Natural killer cell (primary cell): ENCODE measurements around the gene GZMM. TPM values are rescaled to one million over a fixed set of nuclear protein-coding genes. Genes with fewer than 3 reads are reported as not detected.
A peak's percentile ranks its signal among the peaks of the same experiment; 100 is the strongest.

Experiments used
- ATAC-seq, 3 donors: fragments of 150-1000 bp in 2 of 3; fragments of 200-7000 bp in 1 of 3; cut with Tn5 transposase; 1 replicate in 1 of 3; 2 replicates in 2 of 3; pipeline ENCODE4 v1.10.0; 2021; ENCODE audit warnings: mild to moderate bottlenecking in 2 of 3, moderate library complexity in 2 of 3
- DNase-seq, 2 donors: peaks; one replicate each; pipeline versions ENCODE4 v3.0.0 to v3.0.0-alpha.2; 2013 to 2021; ENCODE audit warnings: mixed read lengths in 1 of 2
- H3K27ac ChIP-seq: one replicate; pipeline ENCODE4 v1.5.1; 2013; ENCODE audit warnings: mild to moderate bottlenecking, low read length
- H3K27me3 ChIP-seq: one replicate; pipeline ENCODE4 v1.6.1; 2013; ENCODE audit warnings: low read length; ENCODE audit not compliant: control insufficient read depth, insufficient read depth
- H3K36me3 ChIP-seq: one replicate; pipeline ENCODE4 v1.6.1; 2013; ENCODE audit warnings: low read length; ENCODE audit not compliant: control insufficient read depth, insufficient read depth
- H3K4me1 ChIP-seq: one replicate; pipeline ENCODE4 v1.6.1; 2013; ENCODE audit warnings: low read length; ENCODE audit not compliant: control insufficient read depth, insufficient read depth
- H3K4me3 ChIP-seq: one replicate; pipeline ENCODE4 v1.5.1; 2013; ENCODE audit warnings: low read length
- H3K9me3 ChIP-seq: one replicate; pipeline ENCODE4 v1.6.1; 2013; ENCODE audit warnings: low read length; ENCODE audit not compliant: control insufficient read depth, insufficient read depth
- H3K27ac Mint-ChIP-seq, 2 donors: one replicate each; pipeline ENCODE4 v1.8.0; 2022; ENCODE audit warnings: mild to moderate bottlenecking in 2 of 2, mixed read lengths in 2 of 2, moderate library complexity in 1 of 2
- H3K27me3 Mint-ChIP-seq, 2 donors: one replicate each; pipeline ENCODE4 v1.8.0; 2022; ENCODE audit warnings: low read depth in 2 of 2, mixed read lengths in 2 of 2
- H3K36me3 Mint-ChIP-seq: one replicate; pipeline ENCODE4 v1.8.0; 2022; ENCODE audit warnings: mixed read lengths
- H3K4me1 Mint-ChIP-seq, 2 donors: one replicate each; pipeline ENCODE4 v1.8.0; 2022; ENCODE audit warnings: mixed read lengths in 2 of 2
- H3K4me3 Mint-ChIP-seq: one replicate; pipeline ENCODE4 v1.8.0; 2022; ENCODE audit warnings: mild to moderate bottlenecking, moderate library complexity, mixed read lengths
- H3K9me3 Mint-ChIP-seq, 2 donors: one replicate each; pipeline ENCODE4 v1.8.0; 2022; ENCODE audit warnings: mixed read lengths in 2 of 2
- WGBS: methylation state at CpG from one replicate; pipeline ENCODE4 v1.1.7; 2013; ENCODE audit warnings: missing lambda C conversion rate; ENCODE audit not compliant: insufficient coverage; 5-methylcytosine and 5-hydroxymethylcytosine counted together
- intact Hi-C: fragments of 100-400 bp; cut with micrococcal nuclease; formaldehyde crosslinking; loops from one replicate; pipeline ENCODE4 v1.14.2; 2022
- total RNA-seq, 4 donors: library from RNA; stranded (reverse); fragments of 120-200 nt in 1 of 4; gene quantifications; one replicate each; pipeline versions ENCODE4 v1.2.3 to v1.2.4, GENCODE V29; 2013 to 2022
- TF ChIP-seq, protein P1 (sequence below): fragments of 200-600 bp; IDR thresholded peaks from one replicate; pipeline ENCODE4 v1.8.0; 2022; ENCODE audit warnings: antibody characterized with exemption

GZMM gene
- total RNA-seq, 3 donors from 2014 or later (not counting 1 experiment from before 2014, with no cell fraction given): 186 to 286 (median 253) TPM

DNA sequence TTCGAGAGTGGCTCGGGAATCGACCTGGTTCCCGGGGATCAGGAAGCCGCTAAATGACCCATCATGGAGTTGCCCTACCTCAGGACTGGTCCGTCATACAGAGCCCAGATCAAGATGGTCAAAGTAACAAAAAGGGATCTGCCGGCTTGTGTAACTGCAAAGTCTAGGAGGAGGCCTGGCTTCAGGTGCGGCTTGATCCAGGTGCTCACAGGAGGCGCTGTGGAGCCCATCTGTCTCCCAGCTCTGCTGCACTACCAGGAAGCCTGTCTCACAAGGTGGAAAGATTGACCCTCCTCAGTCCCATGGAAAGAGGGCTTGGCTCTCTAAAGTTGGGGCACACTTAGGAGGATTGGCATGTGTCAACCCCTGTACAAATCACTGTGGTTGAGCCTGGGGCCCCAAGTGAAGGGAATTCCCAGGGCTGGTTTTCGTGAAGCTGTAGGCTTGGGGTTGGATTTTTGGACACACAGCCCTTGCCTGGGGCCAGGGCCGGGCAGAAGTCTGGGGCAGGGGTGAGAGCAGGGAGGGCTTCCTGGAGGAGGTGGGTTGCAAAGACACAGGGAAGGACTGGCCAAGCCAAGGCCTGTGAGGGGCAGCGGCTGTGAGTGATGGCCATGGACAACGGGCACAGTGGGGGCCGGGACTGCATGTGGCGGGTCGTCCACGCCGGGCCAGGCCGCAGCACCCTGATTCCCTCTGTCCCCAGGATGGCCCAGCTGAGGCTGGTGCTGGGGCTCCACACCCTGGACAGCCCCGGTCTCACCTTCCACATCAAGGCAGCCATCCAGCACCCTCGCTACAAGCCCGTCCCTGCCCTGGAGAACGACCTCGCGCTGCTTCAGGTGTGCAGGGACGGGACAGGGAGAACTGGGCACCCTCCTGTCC, 4.2 kb downstream of the GZMM start:
- Mint-ChIP-seq H3K27ac (peak overlapping the region; percentile 31 to 42), H3K4me1 (peaks cover 12 to 38% of the 10 kb centered on the region in 2 donors), H3K4me3 (peak overlapping the region; percentile 25), H3K9me3 (no peaks in the 10 kb centered on the region), H3K27me3 (no peaks in the 10 kb centered on the region), H3K36me3 (no peaks in the 10 kb centered on the region)
- WGBS: 89% methylated on average over 26 of the region's 26 CpGs
- H3K9me3 ChIP-seq: no peaks in the 10 kb centered on the region
- H3K27me3 ChIP-seq: no peaks in the 10 kb centered on the region
- no peak overlapping the region for H3K4me3 ChIP-seq
- no peak for ATAC-seq
- no peak overlapping the region for H3K27ac ChIP-seq
- peak in 1 of 2 donors; percentile 4 for DNase-seq
- H3K4me1 ChIP-seq: peaks cover 38% of the 10 kb centered on the region
- TF ChIP-seq, protein P1, sequence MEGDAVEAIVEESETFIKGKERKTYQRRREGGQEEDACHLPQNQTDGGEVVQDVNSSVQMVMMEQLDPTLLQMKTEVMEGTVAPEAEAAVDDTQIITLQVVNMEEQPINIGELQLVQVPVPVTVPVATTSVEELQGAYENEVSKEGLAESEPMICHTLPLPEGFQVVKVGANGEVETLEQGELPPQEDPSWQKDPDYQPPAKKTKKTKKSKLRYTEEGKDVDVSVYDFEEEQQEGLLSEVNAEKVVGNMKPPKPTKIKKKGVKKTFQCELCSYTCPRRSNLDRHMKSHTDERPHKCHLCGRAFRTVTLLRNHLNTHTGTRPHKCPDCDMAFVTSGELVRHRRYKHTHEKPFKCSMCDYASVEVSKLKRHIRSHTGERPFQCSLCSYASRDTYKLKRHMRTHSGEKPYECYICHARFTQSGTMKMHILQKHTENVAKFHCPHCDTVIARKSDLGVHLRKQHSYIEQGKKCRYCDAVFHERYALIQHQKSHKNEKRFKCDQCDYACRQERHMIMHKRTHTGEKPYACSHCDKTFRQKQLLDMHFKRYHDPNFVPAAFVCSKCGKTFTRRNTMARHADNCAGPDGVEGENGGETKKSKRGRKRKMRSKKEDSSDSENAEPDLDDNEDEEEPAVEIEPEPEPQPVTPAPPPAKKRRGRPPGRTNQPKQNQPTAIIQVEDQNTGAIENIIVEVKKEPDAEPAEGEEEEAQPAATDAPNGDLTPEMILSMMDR: no peak
- intact Hi-C loops: no loop called here
- H3K36me3 ChIP-seq: peaks cover 17% of the 10 kb centered on the region

DNA sequence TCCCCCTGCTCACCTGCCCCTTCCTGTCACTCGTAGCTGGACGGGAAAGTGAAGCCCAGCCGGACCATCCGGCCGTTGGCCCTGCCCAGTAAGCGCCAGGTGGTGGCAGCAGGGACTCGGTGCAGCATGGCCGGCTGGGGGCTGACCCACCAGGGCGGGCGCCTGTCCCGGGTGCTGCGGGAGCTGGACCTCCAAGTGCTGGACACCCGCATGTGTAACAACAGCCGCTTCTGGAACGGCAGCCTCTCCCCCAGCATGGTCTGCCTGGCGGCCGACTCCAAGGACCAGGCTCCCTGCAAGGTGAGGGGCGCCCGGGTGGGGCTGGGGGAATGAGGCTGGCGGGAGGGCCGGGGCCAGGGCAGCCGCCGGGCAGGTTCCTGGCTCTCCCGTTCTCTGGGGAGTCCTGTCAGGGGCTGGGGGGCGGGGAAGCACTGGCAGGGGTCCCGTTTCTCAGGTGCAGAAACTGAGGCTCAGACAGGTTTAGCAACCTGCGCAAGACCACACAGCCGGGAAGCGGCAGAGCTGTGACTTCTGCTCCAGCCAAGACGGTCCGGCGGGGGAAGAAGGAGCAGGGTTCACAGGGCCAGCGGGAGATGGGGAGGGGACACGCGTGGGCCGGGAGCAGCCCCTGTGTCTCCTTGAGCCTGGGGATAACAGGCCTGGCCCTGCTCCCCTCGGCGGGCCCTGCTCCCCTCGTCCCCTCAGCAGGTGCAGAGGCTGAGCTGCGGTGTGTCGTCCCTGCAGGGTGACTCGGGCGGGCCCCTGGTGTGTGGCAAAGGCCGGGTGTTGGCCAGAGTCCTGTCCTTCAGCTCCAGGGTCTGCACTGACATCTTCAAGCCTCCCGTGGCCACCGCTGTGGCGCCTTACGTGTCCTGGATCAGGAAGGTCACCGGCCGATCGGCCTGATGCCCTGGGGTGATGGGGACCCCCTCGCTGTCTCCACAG, 5.3 kb downstream of the GZMM start:
- Histone ChIP-seq H3K36me3 (peaks cover 17% of the 10 kb centered on the region), H3K4me3 (no peak overlapping the region), H3K4me1 (peaks cover 27% of the 10 kb centered on the region), H3K27ac (no peak overlapping the region), H3K9me3 (no peaks in the 10 kb centered on the region), H3K27me3 (no peaks in the 10 kb centered on the region)
- Mint-ChIP-seq H3K36me3 (no peaks in the 10 kb centered on the region), H3K27me3 (no peaks in the 10 kb centered on the region), H3K27ac (no peak overlapping the region), H3K4me1 (peaks cover 3 to 28% of the 10 kb centered on the region in 2 donors), H3K9me3 (no peaks in the 10 kb centered on the region), H3K4me3 (no peak overlapping the region)
- intact Hi-C loops: no loop called here
- DNase-seq (no peak), ATAC-seq (no peak)
- 89% methylated on average over 51 of the region's 52 CpGs for WGBS
- TF ChIP-seq, protein P1: no peak

DNA sequence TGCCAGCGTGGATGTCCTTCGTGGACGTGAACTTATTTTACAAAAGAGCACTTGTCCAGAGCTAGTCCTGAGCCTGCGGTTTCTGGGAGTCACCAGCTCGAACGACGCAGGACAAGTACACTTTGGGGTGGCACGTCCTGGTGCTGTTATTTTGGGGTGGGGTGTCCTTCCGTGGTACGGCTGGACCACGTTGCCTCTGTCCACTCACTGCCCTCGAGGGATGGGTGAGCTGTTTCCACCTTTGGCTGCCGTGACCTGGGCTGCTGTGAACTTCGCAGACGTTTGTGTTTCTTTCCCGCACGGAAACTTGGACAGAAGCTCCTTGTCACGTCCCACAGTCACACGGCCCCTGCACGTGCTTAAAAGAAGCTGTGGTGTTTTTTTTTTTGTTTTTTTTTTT, 11.0 kb downstream of the GZMM start:
- TF ChIP-seq, protein P1: no peak
- Histone ChIP-seq H3K9me3 (no peaks in the 10 kb centered on the region), H3K27me3 (no peaks in the 10 kb centered on the region), H3K36me3 (no peaks in the 10 kb centered on the region), H3K4me3 (no peak overlapping the region), H3K27ac (no peak overlapping the region), H3K4me1 (peaks cover 8% of the 10 kb centered on the region)
- intact Hi-C loops: no loop called here
- Mint-ChIP-seq H3K27me3 (no peaks in the 10 kb centered on the region), H3K27ac (no peak overlapping the region), H3K4me1 (peaks cover 0 to 15% of the 10 kb centered on the region in 2 donors), H3K4me3 (no peak overlapping the region), H3K9me3 (no peaks in the 10 kb centered on the region), H3K36me3 (no peaks in the 10 kb centered on the region)
- ATAC-seq (no peak), DNase-seq (no peak)
- WGBS: 88% methylated on average over 20 of the region's 20 CpGs
